GM12892 (cell line): Measurements from ENCODE around the gene POU2F1.

Source experiments
- POLR2A ChIP-seq: IDR thresholded peaks from 2 replicates; pipeline ENCODE4 v1.6.1; 2011; ENCODE audit warnings: low read depth, low read length, control low read depth
- POLR2AphosphoS5 ChIP-seq: IDR thresholded peaks from 2 replicates; pipeline ENCODE4 v1.6.1; 2011; ENCODE audit warnings: low read depth, low read length, control low read depth

GRCh38 chr1:167430849-167431242 lies 210.2 kb downstream of the POU2F1 start:
- TF ChIP-seq POLR2AphosphoS5, result no peak
- no peak for TF ChIP-seq POLR2A
